Putamen (tissue), 1 donor: ENCODE data around the gene L1CAM.
A peak's percentile ranks its signal among the peaks of the same experiment; 100 is the strongest.

Source experiments
- DNase-seq: peaks from one replicate; pipeline ENCODE4 v3.0.0-alpha.2; 2016; ENCODE audit warnings: low spot score

L1CAM gene

DNA sequence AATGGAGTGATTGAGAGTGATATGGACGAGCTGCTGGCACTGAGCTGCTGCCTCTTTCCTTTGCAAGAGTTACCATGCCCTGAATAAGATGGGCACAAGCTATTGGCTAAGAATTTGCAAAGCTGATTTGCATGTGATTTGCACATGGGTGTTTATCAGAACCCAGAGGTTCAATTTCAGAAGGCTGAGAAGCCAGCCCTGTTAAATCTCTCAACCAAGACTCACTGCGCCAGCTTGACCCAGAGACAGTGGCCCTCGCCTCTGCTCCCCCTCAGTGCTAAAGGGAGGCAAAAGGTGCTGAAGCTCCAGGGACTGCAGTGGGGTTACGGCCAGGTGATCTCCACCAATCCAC, 39.4 kb upstream of the L1CAM start:
- no peak for DNase-seq

DNA sequence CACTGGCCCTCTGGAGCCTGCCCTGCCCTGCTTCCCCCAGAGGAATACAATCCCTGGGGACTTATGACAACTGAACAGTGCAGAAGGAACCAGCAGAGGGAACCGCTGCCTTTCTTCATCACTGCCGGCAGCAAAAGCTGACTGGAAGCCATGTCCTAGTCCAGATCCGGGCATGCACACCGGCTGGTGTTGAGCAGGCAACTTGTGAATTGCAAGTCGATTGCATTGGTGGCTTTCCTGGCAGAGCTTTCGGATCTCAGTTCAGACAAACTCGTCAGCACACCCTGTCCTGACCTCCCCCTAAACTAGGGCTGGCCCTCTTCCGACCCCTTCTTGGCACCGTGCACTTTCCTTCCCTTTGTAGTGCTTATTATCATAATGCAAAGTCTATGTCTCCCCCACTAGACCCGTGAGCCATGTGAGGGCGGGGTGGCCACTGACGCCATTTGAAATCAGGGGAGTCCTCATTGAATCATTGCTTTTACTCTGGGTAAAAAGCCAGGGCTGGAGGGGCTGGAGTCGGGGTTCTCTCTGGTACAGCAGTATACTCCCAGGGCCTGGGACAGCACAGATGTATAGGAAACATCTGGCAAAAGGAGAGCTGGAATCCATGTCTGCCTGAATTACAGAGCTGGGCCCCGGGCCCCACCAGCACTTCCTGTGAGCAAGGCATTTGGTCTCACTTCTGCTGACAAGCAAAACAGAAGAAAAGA, 38.3 kb upstream of the L1CAM start:
- peak; percentile 31 for DNase-seq

DNA sequence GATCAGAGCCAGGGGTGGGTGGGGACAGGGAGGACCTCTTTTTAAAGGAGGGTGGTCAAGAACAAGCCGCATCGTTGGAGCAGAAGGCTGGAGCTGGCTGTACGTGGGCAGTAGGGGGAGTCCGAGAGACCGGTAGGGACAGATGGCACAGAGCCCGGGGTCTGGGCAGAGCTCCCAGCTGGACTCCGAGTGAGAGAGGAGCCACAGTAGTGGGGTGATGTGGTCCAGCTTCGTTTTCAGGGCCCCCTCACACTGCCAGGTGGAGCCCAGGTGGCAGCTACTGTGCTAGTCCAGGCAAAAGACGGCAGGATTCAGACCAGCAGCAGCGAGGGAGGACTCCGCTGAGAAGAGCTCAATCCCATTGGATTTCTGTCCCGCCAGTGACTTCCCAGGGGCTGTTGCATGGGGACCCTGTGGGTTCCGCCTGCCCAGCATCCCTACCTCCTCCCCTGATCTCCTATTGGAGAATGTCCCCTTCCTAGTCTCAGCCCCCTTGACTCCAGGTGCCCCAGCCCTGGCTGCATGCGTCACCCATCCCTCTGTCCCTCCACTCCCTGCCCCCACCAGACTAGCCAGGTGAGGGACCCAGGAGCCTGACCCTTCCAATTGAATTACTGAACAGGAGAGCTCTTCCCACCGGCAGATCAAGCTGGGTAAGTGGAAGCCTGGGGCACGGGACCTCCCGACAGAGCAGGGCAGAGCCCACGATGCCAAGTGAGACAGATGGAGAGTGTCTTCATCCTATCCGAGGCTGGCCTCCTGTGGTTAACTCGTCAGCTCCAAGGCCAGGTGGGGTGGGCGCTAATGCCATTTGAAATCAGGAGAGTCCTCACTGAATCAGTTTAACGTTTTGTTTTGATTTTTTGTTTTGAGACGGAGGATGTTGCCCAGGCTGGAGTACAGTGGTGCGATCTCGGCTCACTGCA, 37.2 kb upstream of the L1CAM start:
- peak; percentile 26 for DNase-seq

DNA sequence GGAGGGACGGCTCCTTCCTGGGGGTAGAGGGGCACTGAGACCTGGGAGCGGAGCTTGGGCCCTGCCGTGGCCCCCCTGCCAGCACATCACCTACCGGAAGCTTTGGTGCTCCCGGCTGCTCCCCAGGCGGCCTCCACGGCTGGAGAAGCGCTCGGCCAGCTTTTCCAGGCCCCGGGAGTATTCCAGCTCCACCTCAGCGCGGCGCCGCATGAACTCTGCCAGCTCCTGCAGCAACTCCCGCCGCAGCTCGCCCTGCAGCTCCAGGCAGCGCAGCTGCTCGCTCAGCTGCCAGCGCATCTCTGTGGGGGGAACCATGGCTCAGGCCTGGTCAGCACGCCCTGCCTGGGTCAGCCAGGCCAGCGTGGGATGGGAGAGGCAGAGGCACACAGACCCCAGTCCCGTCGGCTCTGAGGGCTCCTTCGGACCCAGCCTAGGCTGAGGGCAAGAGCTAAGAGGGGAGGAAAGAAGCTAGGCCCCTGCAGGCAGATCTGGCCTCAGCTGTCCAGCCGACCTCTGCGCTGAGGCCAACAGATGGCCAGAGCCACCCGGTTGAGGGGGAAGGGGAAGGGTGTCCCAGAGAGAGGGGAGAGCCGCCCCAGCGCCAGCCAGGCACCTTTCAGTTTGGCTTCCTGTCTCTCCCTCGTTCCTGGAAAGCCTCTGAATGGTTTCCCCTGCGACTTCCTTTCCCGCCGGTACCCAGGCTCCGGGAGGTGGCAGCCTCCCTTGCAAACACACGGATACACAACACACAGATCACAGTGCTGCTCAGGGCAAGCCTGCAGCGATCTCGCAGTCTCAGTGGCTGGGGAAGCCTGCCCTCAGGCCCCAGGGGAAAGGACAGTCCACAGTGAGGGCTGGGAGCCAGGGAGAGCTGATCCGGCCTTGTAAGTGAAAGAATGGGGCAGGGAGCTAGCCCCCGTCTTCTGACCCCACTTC, 35.8 kb upstream of the L1CAM start:
- no peak for DNase-seq

DNA sequence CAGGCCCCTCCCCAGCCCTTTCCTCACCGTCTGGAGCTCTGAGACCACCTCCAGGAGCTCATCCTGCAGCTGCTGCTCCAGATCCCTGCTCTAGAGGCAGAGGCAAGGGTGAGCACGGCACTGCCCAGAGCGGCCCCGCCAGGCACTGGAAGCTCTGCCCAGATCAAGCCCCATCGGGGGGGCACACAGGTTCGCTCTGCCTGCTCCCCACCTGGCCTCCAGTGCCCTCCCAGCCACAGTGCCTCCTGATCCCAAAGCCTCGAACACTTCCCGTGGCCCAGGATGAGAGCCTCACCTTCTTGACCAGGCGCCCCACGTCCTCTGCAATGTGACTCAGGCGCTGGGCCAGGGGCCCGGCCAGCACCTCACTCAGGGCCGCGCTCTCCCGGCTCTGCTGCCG, 35.1 kb upstream of the L1CAM start:
- DNase-seq = no peak

DNA sequence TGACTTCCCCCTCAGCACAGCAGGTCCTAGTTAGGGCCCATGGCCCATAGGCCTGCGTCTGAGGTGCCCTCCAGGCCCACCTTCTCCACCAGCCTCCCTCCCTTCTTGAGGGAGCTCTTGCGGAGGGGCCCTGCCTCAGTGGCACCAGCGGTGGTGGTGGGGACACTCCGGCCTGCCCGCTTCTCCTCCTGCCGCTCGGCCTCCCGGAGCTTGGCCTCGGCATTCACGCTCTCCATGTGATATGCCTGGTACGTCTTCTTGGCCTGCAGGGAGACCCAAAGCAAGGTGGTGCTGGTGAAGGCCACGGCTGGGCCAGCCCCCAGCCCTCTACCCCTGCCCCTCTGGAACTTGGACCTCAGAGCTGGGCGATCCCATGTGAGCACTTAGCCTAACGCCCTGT, 34.6 kb upstream of the L1CAM start:
- DNase-seq = no peak

DNA sequence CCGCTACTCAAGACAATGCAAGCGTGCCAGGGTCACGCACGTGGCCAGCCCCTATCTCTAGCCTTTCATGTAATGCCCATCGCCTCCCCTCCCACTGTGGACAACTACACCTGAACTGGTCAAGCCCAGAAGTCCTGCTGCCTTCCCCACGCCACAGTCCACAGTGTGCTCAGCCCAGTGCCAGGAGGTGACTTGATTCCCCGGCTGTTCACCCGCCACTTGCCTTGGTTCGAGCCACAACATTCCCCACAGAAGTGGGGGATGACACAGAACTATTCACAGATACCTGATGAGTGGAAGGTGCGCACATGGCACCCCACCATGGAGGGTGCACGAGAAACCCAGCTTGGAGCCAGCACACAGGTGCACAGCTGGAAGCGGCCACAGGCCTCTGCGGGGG, 33.3 kb upstream of the L1CAM start:
- no peak for DNase-seq

DNA sequence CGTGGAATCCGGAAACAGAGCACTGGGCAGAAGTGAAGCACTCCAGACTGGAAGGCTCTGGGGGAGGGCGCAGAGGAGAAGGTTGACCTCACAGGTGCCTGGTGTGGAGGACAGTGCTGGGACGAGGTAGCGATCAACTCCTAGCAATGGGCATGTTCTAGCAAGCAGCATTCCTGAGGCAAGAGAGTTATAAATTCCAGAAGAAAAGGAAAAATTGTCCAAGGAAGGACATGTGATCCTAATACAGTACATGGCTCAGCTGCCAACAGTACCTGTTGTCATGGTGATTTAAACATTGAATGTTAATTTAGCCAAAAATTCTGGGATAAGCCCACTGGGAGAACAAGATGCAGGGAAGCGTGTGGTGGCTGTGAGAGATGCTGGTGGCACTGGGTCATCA, 31.9 kb upstream of the L1CAM start:
- DNase-seq = no peak

DNA sequence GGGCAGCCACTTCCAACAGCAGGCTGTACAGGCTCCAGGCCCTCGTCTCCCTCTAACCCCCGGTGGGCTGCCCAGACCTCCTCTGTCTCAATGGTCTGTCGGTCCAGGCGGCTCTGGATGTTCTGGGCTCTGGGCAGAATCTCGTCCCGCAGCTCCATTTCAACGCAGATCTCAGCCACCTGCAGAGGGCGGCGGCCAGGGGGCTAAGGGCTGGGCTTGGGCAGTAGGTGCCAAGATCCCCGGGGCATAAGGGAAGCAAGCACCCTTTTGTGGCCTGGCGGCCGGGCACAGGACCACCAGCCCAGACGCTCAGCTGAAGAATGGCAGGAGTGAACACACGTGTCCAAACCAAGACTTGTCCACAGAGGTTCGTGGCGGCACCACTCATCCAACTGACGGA, 27.7 kb upstream of the L1CAM start:
- DNase-seq = no peak

DNA sequence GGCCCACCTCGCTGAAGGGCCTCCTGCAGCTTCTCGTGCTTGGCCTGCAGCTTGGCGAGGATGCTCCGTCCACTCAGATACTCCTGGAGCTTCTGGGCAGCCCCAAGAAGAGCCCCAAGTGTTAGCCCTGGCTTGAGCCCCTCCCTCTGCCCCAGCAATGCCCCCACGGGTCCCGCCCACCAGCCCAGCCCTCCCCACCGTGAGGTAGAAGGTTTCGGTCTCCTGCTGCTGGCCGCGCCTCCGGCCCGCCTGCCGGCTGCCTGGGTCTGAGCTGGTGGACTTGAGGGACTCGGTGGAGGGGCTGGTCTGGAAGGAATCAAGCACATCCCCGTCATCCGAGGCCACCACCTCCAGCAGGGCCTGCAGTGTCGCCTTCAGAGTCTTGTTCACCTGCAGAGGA, 27.2 kb upstream of the L1CAM start:
- DNase-seq = no peak

DNA sequence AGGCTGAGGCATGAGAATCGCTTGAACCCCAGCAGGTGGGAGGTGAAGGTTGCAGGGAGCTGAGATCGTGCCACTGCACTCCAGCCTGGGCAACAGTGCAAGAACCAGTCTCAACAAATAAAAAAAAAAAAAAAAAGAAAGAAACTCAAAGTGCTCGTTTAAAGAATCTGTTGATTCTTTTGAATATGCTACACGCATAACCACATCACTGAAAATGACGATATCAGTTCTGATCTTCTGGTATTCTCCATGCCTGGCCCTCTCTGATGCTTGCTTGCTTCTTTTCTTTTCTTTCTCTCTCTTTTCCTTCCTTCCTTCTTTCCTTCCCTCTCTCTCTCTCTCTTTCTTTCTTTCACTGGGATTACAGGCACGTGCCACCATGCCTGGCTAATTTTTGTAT, 25.8 kb upstream of the L1CAM start:
- DNase-seq = no peak

DNA sequence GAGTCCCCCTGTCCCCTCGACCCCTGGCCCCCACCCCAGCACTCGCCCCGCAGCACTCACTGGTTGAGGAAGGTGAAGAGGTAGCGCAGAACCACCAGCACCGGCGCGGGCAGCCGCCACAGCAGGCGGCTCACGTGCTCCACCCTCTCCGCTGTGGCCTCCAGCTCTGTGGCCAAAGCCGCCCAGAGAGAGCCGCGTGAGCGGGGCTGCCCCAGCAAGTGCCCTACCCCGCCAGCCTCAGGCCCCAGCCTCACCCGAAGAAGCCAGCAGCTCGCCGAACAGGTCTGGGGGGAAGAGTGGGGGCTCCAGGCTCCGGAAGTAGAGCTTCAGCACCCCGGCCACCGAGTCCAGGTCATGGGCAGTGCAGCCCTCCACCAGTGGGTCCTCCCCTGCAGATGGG, 24.5 kb upstream of the L1CAM start:
- no peak for DNase-seq

DNA sequence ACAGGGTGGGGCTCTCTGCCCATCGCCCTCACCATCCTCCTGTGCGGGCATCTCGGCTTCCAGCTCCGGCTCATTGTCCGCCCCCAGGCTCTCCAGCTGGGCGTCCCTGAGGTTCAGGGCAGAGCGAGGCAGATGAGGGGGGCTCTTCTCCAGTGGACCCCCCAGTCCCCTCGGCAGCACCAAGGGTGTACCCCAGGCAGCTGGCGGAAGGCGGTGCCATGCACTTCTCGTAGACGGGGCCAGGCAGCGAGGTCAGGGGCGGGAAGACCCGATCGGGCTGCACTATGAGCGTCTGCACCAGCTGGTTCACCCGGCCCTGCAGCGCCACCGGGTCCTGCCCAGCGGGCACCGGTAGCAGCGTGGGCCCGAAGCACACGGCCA, 24.0 kb upstream of the L1CAM start:
- DNase-seq = no peak

DNA sequence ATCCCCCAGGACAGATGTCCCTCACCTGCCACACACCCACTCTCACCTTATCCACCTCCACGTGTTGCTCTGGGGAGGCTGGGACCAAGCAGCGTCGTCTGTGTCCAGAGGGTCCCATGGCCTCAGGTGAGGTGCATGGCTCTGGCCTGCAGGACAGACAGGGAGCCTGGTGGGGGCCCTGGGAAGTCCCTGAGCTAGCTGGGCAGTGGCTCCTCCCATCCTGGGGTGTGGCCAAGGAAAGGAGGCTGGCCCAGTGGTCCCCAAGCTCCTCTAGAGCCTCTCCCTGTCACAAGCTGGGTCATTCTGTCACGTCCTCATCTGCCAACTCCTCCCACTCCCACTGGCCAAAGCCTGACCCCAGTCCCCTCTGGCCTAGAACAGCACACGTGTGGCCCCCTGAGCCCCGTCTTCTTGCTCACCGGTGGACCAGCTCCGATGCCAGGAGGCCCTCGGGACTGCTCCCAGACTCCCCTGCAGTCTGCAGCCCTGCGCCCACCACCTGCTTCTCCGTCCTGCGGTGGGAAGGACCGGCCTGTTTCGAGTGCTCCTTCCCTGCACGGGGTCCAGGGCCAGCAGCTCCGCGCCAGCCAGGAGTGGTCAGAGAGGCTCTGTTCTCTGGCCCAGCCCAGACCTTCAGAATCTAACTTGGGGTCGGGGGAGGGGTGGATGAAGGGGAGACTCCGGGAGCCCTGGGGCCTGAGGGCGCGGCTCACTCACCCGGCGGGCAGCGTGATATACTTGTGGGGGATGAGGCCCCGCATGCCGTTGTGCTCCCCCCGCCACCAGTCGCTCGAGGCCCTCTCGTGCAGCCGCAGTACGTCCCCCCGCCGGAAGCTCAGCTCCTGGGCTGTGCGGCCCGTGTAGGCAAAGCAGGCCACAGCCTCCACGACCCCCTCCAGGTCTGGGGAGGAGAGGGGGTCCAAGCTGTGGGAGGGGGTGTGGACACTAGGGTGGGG, 23.3 kb upstream of the L1CAM start:
- no peak for DNase-seq

DNA sequence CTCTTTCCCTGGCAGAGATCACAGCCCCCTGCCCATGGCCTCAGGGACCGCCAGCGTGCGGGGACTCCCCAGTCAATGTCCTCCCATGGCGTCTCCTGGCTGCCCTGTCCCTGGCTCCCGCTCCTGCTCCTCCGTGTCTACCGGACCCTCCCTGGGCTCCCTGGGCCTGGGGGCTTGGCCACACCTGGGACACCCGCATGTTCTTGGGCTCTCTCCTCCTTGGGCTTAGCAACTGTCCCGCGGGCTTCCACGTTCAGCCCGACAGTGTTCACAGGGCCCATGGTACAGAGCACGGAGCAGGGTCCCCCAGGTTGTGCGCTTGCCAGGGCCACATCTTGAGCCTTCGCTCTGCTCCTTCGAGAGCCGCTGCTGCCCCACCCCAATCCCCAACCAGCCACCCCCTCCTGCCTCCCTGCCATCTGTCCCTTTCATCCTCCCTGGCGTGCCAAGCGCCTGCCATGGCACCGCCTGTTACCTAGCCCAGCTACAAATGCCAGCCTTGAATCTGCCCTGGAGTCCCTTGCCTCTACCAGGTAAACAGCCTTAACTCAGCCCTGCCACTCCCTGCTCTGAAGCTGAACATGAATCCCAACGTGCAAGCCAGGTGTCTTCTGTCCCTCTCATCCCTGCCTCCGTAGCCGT, 22.4 kb upstream of the L1CAM start:
- no peak for DNase-seq

DNA sequence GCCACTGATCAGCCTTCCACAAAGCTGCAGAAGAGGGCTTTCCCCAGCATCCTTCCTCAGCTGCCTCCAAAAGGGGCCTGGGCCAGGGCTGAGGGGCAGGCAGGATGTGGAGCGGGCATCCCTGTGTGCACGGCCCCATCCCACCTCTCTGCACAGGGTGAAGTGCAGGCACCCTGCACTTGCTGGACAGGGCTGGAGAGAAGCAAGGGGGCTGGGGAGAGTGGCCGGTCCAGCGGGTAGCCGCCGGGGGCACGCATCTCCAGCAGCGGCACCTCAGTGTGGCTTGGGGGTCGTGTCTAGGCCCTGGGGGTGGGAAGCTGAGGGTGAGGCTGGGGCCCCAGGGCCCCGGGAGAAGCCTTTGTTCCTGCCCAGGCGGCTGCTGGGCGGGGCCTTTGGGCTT, 21.5 kb upstream of the L1CAM start:
- DNase-seq = no peak

DNA sequence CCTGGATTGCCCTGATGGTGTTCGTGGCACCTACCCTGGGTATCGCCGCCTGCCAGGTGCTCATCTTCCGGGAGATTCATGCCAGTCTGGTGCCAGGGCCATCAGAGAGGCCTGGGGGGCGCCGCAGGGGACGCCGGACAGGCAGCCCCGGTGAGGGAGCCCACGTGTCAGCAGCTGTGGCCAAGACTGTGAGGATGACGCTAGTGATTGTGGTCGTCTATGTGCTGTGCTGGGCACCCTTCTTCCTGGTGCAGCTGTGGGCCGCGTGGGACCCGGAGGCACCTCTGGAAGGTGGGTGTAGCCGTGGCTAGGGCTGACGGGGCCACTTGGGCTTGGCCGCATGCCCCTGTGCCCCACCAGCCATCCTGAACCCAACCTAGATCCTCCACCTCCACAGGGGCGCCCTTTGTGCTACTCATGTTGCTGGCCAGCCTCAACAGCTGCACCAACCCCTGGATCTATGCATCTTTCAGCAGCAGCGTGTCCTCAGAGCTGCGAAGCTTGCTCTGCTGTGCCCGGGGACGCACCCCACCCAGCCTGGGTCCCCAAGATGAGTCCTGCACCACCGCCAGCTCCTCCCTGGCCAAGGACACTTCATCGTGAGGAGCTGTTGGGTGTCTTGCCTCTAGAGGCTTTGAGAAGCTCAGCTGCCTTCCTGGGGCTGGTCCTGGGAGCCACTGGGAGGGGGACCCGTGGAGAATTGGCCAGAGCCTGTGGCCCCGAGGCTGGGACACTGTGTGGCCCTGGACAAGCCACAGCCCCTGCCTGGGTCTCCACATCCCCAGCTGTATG, 20.3 kb upstream of the L1CAM start:
- no peak for DNase-seq

DNA sequence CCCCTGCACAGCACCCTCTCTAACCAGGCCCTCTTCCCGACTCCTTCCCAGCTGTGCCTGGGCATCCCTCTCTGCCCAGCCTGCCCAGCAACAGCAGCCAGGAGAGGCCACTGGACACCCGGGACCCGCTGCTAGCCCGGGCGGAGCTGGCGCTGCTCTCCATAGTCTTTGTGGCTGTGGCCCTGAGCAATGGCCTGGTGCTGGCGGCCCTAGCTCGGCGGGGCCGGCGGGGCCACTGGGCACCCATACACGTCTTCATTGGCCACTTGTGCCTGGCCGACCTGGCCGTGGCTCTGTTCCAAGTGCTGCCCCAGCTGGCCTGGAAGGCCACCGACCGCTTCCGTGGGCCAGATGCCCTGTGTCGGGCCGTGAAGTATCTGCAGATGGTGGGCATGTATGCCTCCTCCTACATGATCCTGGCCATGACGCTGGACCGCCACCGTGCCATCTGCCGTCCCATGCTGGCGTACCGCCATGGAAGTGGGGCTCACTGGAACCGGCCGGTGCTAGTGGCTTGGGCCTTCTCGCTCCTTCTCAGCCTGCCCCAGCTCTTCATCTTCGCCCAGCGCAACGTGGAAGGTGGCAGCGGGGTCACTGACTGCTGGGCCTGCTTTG, 19.6 kb upstream of the L1CAM start:
- no peak for DNase-seq
